OCI-LY1 (cell line): ENCODE results near the gene LHX6.

Experiments
- H2AFZ ChIP-seq: fragments of 200-600 bp; sonication (generic), shearing (Covaris generic); 2 replicates; pipeline ENCODE4 v1.6.0; 2014; ENCODE audit warnings: antibody characterized with exemption, mild to moderate bottlenecking, low read length
- H3F3A ChIP-seq: fragments of 200-600 bp; sonication (generic), shearing (Covaris generic); 2 replicates; pipeline ENCODE4 v1.6.0; 2014; ENCODE audit warnings: mild to moderate bottlenecking, antibody characterized with exemption, low read length, moderate library complexity; ENCODE audit not compliant: insufficient read depth
- H3K27ac ChIP-seq: fragments of 200-600 bp; sonication (generic); 2 replicates; pipeline ENCODE4 v1.5.1; 2014; ENCODE audit warnings: low read length, mixed run types, mild to moderate bottlenecking, low read depth; ENCODE audit not compliant: poor library complexity, severe bottlenecking
- H3K27me3 ChIP-seq: fragments of 200-600 bp; sonication (generic); 2 replicates; pipeline ENCODE4 v1.6.0; 2014; ENCODE audit warnings: antibody characterized with exemption, mild to moderate bottlenecking, low read length, moderate library complexity; ENCODE audit not compliant: insufficient read depth
- H3K36me3 ChIP-seq: fragments of 200-600 bp; sonication (generic); 2 replicates; pipeline ENCODE4 v1.6.1; 2014; ENCODE audit warnings: mild to moderate bottlenecking, antibody characterized with exemption, low read length, moderate library complexity, mixed read lengths; ENCODE audit not compliant: insufficient read depth
- H3K4me1 ChIP-seq: fragments of 200-600 bp; sonication (generic); 2 replicates; pipeline ENCODE4 v1.5.1; 2014; ENCODE audit warnings: mild to moderate bottlenecking, low read length, moderate library complexity; ENCODE audit not compliant: insufficient read depth, severe bottlenecking
- H3K4me2 ChIP-seq: fragments of 200-600 bp; sonication (generic), shearing (Covaris generic); 2 replicates; pipeline ENCODE4 v1.6.1; 2014; ENCODE audit warnings: low read length
- H3K4me3 ChIP-seq: fragments of 200-600 bp; sonication (generic); 2 replicates; pipeline ENCODE4 v1.5.1; 2014; ENCODE audit warnings: low read length, low read depth, mild to moderate bottlenecking, mixed read lengths; ENCODE audit not compliant: poor library complexity, severe bottlenecking
- H3K79me2 ChIP-seq: fragments of 200-600 bp; shearing (Covaris generic); 2 replicates; pipeline ENCODE4 v1.6.1; 2016; ENCODE audit warnings: mixed run types, low read length, mixed read lengths; ENCODE audit not compliant: insufficient read depth
- H3K9ac ChIP-seq: fragments of 200-600 bp; sonication (generic), shearing (Covaris generic); 2 replicates; pipeline ENCODE4 v1.6.1; 2014; ENCODE audit warnings: mild to moderate bottlenecking, low read length, mixed read lengths
- H3K9me2 ChIP-seq: fragments of 200-600 bp; sonication (generic), shearing (Covaris generic); 2 replicates; pipeline ENCODE4 v1.6.1; 2014; ENCODE audit warnings: low read depth, mild to moderate bottlenecking, low read length, mixed read lengths
- H3K9me3 ChIP-seq: fragments of 200-600 bp; shearing (Covaris generic); 2 replicates; pipeline ENCODE4 v1.6.1; 2014; ENCODE audit warnings: low read length, mixed read lengths
- H4K20me1 ChIP-seq: fragments of 200-600 bp; sonication (generic), shearing (Covaris generic); 2 replicates; pipeline ENCODE4 v1.6.0; 2016; ENCODE audit warnings: mild to moderate bottlenecking, low read length; ENCODE audit not compliant: insufficient read depth
- CTCF ChIP-seq: fragments of 200-600 bp; sonication (generic), shearing (Covaris generic); IDR thresholded peaks from 2 replicates; pipeline ENCODE4 v1.5.1; 2017; ENCODE audit warnings: mild to moderate bottlenecking, antibody characterized with exemption, low read length, moderate library complexity, mixed read lengths
- EZH2 ChIP-seq: fragments of 200-600 bp; sonication (generic), shearing (Covaris generic); IDR thresholded peaks from 2 replicates; pipeline ENCODE4 v1.8.0; 2017; ENCODE audit warnings: borderline replicate concordance, mixed run types, mild to moderate bottlenecking, antibody characterized with exemption, low read length, moderate library complexity, mixed read lengths

LHX6 gene

GRCh38 chr9:122274055-122274454 lies 45.3 kb upstream of the LHX6 start:
- Histone ChIP-seq H3F3A (no peaks in the 10 kb centered on the region), H3K27ac (no peak overlapping the region), H3K4me1 (no peaks in the 10 kb centered on the region), H3K9me2 (no peaks in the 10 kb centered on the region), H3K36me3 (peaks cover 84% of the 10 kb centered on the region), H4K20me1 (no peaks in the 10 kb centered on the region), H3K79me2 (peaks cover 52% of the 10 kb centered on the region), H3K27me3 (no peaks in the 10 kb centered on the region), H3K4me2 (no peak overlapping the region), H2AFZ (no peak overlapping the region), H3K9ac (no peak overlapping the region), H3K4me3 (no peak overlapping the region), H3K9me3 (peaks cover 11% of the 10 kb centered on the region; the same call in 1 of the 2 replicates)
- TF ChIP-seq EZH2: no peak
- no peak for TF ChIP-seq CTCF

GRCh38 chr9:122268041-122268814 lies 39.5 kb upstream of the LHX6 start:
- Histone ChIP-seq H3K4me1 (peaks cover 37% of the 10 kb centered on the region), H3K36me3 (peaks cover 33% of the 10 kb centered on the region), H3F3A (no peaks in the 10 kb centered on the region), H3K9ac (peak overlapping the region; percentile 6; the same call in 1 of the 2 replicates), H2AFZ (no peak overlapping the region), H4K20me1 (no peaks in the 10 kb centered on the region), H3K79me2 (peaks cover 44% of the 10 kb centered on the region), H3K4me2 (peak overlapping the region; percentile 48), H3K9me2 (no peaks in the 10 kb centered on the region), H3K9me3 (no peaks in the 10 kb centered on the region), H3K27me3 (no peaks in the 10 kb centered on the region), H3K27ac (peak overlapping the region; percentile 59), H3K4me3 (peak overlapping the region; percentile 26)
- TF ChIP-seq EZH2 (no peak), CTCF (no peak)

GRCh38 chr9:122265149-122265915 lies 36.6 kb upstream of the LHX6 start:
- Histone ChIP-seq H3K27me3 (no peaks in the 10 kb centered on the region), H3K36me3 (peaks cover 19% of the 10 kb centered on the region), H3K9me2 (no peaks in the 10 kb centered on the region), H3K4me2 (peak overlapping the region; percentile 95), H3K79me2 (peaks cover 46% of the 10 kb centered on the region), H3K9me3 (no peaks in the 10 kb centered on the region), H3K27ac (peak overlapping the region; percentile 88), H3K4me3 (peak overlapping the region; percentile 83), H3K4me1 (peaks cover 48% of the 10 kb centered on the region), H3K9ac (peak overlapping the region; percentile 88), H4K20me1 (no peaks in the 10 kb centered on the region), H2AFZ (0 out of 2 replicates have a peak overlapping the region, but pooled peaks have one; percentile 24), H3F3A (no peaks in the 10 kb centered on the region)
- TF ChIP-seq CTCF (peak; percentile 33; the same call in 1 of the 2 replicates), EZH2 (no peak)
